Stimulated activated CD4-positive, alpha-beta T cell treated with anti-CD3 and anti-CD28 coated beads, Interleukin-2, amount 100 ng/mL, for 4 hours (primary cell): ENCODE measurements around the gene TMEM273.
"Not testable (repeated sequence)": the region's sequence is repeated elsewhere in the genome, so short reads cannot be mapped to it uniquely, and the experiment has no call there.

Experiments
- DNase-seq: peaks from one replicate; pipeline ENCODE4 v3.0.0-alpha.2; 2020; ENCODE audit warnings: low read depth

Gene TMEM273

GRCh38 chr10:49204119-49204518 is 15.9 kb upstream of the TMEM273 start:
- DNase-seq, result no peak

DNA sequence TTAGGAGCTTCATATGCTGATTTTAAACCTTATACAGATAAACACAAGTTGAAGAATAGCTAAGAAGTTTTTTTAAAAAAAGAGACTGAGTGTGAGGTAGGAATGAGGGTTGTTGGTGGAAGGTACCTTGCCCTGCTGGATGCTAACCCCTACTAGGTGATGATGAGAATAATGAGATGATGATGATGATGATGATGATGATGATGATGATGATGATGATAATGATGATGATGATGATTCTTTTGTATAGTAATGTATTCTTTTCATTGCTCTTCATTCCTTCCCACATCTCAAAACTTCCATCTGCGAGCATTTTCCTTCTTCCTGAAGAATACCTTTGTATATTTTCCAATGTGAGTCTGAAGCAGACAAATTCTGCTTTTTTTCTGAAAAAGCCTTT is 14.1 kb upstream of the TMEM273 start:
- no peak for DNase-seq

GRCh38 chr10:49200854-49201253 is 12.7 kb upstream of the TMEM273 start:
- DNase-seq, result no peak

GRCh38 chr10:49197171-49197570 is 9.0 kb upstream of the TMEM273 start:
- DNase-seq, result no peak

DNA sequence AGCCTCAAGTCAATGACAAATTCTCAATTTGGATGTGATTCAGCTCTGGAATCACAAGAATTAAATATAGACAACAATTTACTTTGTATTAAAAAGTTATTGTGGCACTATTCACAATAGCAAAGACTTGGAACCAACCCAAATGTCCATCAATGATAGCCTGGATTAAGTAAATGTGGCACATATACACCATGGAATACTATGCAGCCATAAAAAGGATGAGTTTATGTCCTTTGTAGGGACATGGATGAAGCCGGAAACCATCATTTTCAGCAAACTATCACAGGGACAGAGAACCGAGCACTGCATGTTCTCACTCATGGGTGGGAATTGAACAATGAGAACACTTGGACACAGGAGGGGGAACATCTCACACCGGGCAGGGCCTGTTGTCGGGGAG is 7.7 kb upstream of the TMEM273 start:
- not testable (repeated sequence) for DNase-seq

DNA sequence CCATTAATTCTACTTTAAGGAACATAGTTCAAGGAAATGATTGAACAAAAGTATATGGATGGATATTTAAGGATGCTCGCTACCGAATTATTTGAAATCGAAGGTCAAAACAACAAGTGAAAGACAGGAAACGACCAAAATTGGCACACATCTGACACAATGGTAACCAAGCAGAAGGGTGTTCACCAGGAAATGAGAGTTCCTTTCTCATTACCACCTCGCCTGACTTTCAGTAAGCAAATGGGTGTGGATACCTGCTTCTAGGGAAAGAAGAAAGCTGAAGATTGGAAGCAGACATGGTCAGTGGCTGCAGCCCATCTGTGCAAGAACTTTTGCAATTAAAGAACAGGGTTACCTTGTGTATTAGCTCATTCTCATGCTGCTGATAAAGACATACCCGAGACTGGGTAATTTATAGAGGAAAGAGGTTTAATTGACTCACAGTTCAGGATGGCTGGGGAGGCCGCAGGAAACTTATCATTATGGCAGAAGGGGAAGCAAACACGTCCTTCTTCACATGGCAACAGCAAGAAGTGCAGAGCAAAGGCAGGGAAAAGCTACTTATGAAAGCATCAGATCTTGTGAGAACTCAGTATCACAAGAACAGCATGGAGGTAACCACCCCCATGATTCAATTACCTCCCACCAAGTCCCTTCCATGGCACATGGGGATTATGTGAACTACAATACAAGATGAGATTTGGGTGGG is 6.2 kb upstream of the TMEM273 start:
- no peak for DNase-seq

DNA sequence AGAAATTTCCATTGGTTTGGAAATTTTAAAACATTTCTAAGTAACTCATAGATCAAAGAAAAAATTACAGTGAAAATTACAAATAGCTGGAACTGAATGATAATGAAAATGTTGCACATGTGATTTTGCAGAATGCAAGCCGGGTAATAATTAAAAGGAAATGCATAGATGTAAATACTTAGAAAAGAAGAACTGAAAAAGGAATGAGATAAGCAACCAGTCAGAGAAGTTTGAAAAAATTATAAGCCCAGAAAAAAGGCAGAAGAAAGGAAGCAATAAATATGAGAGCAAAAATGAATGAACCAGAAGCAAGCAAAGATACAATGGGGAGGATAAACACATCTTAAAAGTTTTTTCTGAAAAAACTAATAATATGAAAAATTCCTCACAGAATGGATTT is 3.2 kb upstream of the TMEM273 start:
- no peak for DNase-seq

DNA sequence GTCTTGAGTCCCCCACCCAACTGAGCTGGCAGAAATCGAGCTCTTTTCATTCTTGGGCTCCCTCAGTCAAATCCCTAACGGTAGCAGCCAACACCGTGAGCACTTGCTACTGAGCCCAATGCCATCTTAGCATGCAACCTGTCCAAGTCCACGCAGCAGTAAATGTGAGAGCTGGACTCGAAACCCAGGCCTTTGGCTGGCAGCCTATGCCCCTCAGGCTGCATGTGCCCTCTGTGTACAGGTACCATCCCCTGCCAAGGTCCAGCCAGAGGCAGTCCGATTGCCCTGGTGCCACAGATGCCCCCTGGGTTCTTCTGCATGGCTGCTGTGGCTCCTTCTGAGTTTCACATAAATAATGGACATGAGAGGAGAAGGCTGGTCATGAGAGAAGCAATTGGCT is 1.2 kb upstream of the TMEM273 start:
- no peak for DNase-seq

DNA sequence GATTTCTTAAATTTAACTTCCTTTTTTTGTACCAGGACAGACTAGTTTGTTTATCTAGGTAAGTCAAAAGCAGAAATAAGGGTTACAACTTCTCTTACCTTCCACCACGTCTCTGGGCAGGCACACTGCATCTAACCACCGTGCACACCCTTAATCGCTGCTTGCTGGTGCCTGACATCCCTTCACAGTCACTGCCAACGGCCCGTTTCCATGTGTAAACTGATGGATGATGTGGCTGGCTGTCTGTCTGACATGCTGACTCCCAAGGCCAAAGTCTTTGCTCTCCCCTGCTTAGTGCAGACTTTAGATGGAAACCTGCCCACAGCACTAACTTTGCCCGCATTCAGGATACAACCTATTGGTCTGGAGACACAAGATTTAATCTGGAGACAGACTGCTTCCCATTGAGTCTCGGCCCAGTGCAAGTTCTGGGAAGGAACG is 1.1 kb downstream of the TMEM273 start:
- no peak for DNase-seq

DNA sequence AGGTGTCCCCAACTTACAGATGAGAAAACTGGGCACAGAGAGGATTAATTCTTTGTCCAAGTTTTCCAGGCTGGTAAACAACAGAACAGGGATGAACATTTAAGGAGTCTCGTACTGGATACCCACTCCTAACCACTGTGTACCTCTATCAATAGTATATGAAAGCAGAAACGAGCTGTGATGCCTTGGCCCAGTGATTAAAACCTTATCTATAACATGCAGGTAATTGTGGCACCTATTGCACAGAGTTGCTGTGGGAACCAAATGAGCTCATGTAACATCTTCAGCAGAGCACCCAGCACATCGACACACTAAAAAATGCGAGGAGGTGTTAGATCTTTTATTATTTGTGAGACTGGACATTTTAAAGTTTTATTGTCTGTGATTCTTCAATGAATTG is 1.6 kb downstream of the TMEM273 start:
- DNase-seq, result no peak

GRCh38 chr10:49185213-49185612 is 3.0 kb downstream of the TMEM273 start:
- DNase-seq, result no peak

- DNase-seq, result no peak
Measured at GRCh38 chr10:49184642-49185111, 3.5 kb downstream of the TMEM273 start.

- DNase-seq, result no peak
Measured at GRCh38 chr10:49183596-49184542, 4.3 kb downstream of the TMEM273 start.

DNA sequence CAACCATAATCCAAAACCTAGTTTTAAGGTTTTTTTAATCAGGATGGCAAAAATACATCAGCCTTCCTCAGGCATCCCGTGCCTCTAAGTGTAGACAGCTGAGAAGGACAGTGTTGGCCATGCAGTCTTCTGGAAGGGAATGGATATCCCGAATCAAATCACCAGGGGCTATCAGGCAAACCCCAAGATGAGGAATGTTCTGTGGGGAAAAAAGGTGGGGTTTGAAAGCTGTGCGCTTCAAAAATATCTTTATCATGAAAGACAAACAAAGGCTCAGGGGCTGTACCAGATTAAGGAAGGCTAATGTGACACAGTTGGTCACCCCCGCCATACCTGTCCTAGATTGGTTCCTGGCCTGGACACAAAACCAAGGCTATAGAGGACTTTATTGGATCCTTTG is 5.4 kb downstream of the TMEM273 start:
- DNase-seq, result no peak

- DNase-seq, result no peak
Measured at GRCh38 chr10:49180444-49180860, 7.7 kb downstream of the TMEM273 start.

GRCh38 chr10:49179699-49180443 is 8.3 kb downstream of the TMEM273 start:
- DNase-seq, result no peak

DNA sequence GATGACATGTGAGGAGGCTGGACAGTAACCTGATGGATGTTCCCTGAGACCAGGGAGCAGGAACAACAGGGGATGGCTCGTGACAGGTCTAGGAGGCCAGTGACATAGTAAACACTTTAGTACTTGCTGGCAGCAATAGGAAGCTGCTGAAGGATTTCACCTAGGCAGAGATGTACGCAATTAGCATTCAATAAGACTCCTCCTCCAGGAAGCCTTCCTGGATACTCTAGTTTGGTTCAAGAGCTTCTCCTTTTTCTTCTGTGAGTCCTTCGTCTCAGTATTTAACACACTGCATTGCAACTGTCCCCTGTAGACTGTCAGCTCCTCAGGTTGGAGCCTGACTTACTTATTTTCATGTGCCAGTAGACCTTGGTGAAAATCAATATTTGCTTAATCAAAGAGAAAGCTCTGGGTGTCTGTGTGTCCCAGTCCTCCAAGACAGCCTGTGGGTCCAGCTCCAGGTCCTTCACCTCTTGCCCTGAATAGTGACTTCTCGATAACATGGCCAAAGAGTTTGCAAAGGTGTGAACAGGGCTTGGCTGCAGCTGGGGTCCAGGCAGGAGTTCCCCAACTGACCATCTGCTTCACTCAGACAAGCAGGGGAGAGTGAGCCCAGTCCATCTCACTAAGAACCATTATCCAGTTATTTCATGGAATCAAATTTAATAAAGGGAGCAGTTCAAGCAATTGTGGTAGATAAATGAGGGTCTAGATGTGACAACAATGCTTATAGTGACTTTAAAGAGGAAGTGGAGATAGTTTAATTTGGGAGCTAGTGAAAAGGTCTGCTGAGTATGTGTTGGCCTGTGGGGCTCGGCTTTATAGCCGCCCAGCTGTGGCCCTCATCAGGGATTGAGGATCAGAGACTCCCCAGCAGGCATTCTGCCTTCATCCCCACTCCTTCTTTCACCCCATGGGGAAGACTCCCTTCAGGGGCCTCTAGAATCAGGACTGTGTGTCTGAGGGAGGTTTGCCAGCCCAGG is 9.4 kb downstream of the TMEM273 start:
- no peak for DNase-seq

- DNase-seq, result peak; percentile 9
Measured at GRCh38 chr10:49177391-49178355, 10.5 kb downstream of the TMEM273 start.

- no peak for DNase-seq
Measured at GRCh38 chr10:49176310-49177268, 11.6 kb downstream of the TMEM273 start.
